Measurements from ENCODE around the gene NTM.

DNA sequence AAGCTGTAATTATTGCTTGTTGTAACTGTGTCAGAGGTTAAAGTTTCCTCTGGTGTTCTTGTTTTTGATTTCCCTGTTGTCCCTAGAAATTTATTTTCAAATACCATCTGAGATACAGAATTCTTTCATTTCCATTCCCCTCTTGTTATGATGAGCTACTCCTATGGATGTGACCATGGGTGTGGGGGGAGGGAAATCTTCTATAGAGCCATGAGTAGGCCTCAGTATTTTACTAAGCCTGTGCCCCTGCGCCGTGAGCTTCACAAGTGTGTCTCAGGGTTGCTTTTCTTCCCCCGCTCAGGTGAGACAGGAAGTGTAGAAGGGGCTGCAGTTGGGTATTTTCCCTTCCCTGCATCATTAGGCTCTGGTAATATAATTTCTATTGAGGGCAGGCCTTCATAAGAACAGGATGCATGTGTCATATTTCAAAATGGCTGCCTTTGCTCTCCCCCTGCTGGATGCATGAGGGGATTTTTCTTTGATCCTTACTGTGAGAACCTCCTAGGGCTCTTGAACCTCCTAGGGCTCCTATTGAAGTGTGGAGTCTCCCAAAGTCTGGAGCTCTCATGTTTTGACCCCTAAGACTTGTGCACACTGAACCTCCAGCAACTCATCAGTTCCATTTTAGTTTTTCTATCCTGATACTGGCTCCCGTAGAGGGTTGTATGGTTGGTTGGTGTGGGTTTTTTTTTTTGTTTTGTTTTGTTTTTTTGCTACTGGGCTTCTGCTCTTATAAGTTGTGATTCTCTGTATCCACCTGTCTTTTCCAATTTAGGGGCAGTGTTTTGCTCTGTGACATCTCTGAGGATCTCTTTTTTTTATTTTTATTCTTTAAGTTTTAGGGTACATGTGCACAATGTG, 658.2 kb downstream of the NTM start:
- TF ChIP-seq POLR2AphosphoS5 (IDR thresholded peaks at IDR 0.05) = no peak
- TF ChIP-seq, protein P1, sequence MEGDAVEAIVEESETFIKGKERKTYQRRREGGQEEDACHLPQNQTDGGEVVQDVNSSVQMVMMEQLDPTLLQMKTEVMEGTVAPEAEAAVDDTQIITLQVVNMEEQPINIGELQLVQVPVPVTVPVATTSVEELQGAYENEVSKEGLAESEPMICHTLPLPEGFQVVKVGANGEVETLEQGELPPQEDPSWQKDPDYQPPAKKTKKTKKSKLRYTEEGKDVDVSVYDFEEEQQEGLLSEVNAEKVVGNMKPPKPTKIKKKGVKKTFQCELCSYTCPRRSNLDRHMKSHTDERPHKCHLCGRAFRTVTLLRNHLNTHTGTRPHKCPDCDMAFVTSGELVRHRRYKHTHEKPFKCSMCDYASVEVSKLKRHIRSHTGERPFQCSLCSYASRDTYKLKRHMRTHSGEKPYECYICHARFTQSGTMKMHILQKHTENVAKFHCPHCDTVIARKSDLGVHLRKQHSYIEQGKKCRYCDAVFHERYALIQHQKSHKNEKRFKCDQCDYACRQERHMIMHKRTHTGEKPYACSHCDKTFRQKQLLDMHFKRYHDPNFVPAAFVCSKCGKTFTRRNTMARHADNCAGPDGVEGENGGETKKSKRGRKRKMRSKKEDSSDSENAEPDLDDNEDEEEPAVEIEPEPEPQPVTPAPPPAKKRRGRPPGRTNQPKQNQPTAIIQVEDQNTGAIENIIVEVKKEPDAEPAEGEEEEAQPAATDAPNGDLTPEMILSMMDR (IDR thresholded peaks at IDR 0.05) = peak in 3 of 4 experiments; percentile 60 to 64 (median 61)
- no peak for TF ChIP-seq EP300 (IDR thresholded peaks at IDR 0.05)
